ENCODE data around the gene NEK11.
"Not testable (repeated sequence)": the region's sequence is repeated elsewhere in the genome, so short reads cannot be mapped to it uniquely, and the experiment has no call there.

Gene NEK11

GRCh38 chr3:131285456-131285855 is 258.8 kb downstream of the NEK11 start:
- DNase-seq (ENCODE audit: low spot score) (no peak), FAIRE-seq (no peak)

GRCh38 chr3:131299836-131300235 is 273.2 kb downstream of the NEK11 start:
- DNase-seq (ENCODE audit: low spot score) = no peak
- no peak for FAIRE-seq

GRCh38 chr3:131303848-131304247 is 277.2 kb downstream of the NEK11 start:
- DNase-seq (ENCODE audit: low spot score) (no peak), FAIRE-seq (no peak)

GRCh38 chr3:131304890-131305289 is 278.2 kb downstream of the NEK11 start:
- FAIRE-seq (no peak), DNase-seq (ENCODE audit: low spot score) (no peak)

DNA sequence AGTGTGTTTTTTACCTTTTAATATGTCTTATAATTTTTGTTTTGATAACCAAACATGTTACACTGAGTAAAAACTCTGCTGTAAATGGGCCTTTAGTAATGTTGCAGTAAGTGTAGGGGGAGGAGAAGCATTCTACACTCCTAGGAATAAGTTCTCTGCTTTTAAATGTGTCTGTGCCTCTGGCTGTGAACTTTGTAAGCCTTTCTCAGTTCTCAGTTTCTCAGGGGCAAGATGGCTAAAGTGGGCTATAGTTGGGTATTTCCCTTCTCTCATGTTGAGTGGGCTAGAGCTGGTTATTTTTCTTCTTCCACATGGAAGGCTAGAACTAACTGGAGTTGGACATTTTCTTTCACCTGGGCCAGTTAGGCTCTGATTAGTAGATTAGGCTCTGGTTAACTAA is 279.6 kb downstream of the NEK11 start:
- DNase-seq (ENCODE audit: low spot score) (no peak), FAIRE-seq (no peak)

GRCh38 chr3:131314318-131314717 is 287.6 kb downstream of the NEK11 start:
- no peak for FAIRE-seq
- no peak for DNase-seq (ENCODE audit: low spot score)

DNA sequence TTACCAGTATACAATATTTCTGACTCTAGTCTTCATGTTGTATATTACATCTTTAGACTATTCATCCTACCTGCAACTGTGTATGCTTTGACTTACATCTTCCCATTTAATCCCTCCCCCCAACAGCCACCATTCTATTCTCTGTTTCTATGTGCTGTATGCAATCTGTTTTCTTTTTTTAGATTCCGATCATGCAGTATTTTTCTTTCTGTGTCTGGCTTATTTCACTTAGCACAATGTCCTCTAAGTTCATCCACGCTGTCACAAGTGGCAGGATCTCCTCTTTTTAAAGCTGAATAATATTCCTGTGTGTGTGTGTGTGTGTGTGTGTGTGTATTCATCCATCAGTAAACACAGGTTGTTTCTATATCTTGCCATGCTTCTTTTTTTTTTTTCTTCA is 288.5 kb downstream of the NEK11 start:
- FAIRE-seq (no peak), DNase-seq (ENCODE audit: low spot score) (no peak)

GRCh38 chr3:131317667-131318066 is 291.0 kb downstream of the NEK11 start:
- DNase-seq (ENCODE audit: low spot score) (no peak), FAIRE-seq (no peak)

- DNase-seq (ENCODE audit: low spot score) (no peak), FAIRE-seq (no peak)
These were observed 296.3 kb downstream of the NEK11 start for GRCh38 chr3:131323014-131323413.

GRCh38 chr3:131323792-131324191 is 297.1 kb downstream of the NEK11 start:
- no peak for FAIRE-seq
- DNase-seq (ENCODE audit: low spot score) = no peak

DNA sequence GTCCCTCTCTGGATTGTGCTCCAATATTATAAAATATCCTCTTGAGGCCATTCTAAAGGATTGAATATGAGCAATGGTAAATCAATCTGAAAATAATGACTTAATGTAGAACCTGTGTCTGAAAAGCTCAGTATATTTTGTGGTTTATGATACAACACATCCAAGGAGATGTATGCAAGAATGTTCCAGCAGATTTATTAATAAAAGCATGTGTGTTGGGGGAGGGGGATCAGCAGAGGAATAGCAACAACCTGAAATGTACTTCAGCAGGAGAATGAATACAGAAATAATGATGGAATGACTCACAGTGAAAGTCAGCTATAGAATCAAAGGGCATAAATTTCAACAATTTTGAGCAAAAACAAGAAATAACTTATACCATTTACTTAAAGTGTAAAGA is 298.2 kb downstream of the NEK11 start:
- no peak for DNase-seq (ENCODE audit: low spot score)
- FAIRE-seq = no peak

DNA sequence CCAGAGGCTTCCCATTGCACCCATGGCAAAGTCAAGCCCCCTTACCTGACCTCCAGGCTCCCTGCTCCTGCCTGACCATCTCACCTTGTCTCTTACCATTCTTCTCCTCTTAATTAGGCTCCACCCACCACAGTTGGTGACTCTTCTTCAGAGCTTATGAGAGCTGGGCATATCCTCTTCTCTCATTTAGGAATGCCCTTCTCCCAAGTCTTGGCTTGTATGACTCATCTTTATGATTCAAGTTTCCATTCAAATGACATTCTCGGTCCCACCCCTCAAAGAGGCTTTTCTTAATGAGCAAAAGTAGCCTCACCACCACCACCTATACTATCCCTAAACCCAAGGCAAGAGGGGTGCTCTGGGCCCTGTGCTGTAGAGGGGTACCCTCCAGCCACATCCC is 299.6 kb downstream of the NEK11 start:
- FAIRE-seq (no peak), DNase-seq (ENCODE audit: low spot score) (peak; percentile 18)

DNA sequence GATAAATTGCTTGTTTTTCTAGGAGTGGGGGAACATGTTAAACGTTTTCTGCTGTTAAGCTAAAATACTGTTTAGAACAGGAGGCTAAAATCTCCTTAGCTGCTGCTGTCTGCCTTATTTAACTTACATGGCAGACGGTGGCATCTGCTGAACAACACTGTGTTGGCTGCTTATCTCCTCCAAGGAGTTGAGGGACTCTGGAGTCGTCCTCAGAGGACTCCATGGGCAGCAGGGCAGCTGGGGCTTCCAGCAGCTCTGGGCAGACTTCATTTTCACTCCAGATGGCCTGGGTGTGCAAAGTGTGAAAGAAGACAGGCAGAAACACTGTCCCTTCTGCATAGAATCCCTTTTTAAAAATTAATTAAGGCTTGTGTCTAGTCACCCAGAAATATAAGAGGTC is 302.0 kb downstream of the NEK11 start:
- FAIRE-seq (no peak), DNase-seq (ENCODE audit: low spot score) (no peak)

- FAIRE-seq (no peak), DNase-seq (ENCODE audit: low spot score) (no peak)
These were observed 303.1 kb downstream of the NEK11 start for GRCh38 chr3:131329774-131330173.

- DNase-seq (ENCODE audit: low spot score); FAIRE-seq: not testable (repeated sequence)
These were observed 304.9 kb downstream of the NEK11 start for GRCh38 chr3:131331456-131332085.

DNA sequence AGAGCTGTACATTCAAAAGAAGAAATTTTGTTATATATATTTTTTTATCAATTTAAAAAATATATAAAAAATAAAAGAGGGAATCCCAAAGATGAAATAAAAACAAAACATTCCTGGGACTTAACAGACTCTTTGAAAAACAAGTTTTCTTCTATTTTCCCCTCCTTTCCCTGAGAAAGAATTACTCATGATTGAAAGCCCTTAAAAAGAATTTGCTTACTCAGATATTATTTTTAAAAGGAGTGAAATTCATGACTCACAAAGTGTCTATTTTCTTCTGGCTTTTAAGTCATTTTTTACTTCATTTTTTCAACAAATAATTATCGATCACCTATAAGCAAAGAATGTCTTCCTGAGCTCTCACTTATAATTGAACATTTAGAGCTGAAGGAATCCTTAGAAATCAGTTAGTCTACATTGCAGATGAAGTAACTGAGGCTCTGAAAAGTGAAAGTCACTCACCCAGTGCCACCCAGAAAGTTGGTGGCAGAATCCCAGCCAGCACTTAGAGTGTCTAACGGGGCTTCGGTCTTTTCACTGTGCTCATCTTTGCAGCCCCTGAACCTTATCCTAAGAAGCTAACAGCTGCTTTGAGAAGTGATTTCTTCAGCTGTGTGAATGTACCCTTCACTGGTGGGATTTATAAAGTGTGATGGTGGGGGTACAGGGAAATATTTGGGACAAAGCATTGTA is 312.4 kb downstream of the NEK11 start:
- FAIRE-seq (peak; percentile 85), DNase-seq (ENCODE audit: low spot score) (peak; percentile 17)

- FAIRE-seq (no peak), DNase-seq (ENCODE audit: low spot score) (no peak)
These were observed 315.1 kb downstream of the NEK11 start for GRCh38 chr3:131341761-131342160.

GRCh38 chr3:131348911-131349310 is 322.2 kb downstream of the NEK11 start:
- no peak for FAIRE-seq
- DNase-seq (ENCODE audit: low spot score) = no peak

DNA sequence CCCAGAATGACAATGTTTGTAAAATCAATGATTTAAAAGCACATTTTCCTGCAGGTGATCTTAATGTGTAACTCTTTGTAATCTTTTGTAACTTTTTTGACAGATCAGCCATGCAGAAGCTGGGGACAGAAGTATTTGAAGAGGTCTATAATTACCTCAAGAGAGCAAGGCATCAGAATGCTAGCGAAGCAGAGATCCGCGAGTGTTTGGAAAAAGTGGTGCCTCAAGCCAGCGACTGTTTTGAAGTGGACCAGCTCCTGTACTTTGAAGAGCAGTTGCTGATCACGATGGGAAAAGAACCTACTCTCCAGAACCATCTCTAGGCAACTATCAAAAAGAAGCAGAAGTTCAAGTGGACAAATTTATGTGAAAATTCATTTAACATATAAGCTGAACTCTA is 322.8 kb downstream of the NEK11 start:
- no peak for DNase-seq (ENCODE audit: low spot score)
- FAIRE-seq = no peak

DNA sequence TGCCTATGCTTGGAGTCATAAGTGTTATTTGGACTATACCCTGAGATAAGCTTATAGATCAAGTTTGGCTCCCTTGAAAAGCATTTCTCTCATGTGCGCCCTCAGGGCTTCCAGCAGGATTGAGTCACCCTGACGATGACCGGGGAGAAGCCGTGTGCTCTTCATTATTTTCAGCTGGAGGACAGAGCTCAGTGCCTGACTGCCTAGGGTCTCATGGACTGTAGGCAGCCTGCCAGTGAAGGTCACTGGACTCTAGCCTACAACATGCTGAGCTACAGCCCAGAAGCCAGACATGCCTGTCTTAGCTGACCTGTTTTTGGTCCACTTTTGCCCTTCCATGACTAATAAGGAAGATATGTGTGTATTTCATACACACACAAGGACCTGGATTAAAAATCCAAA is 323.3 kb downstream of the NEK11 start:
- FAIRE-seq = peak; percentile 72

GRCh38 chr3:131350506-131350905 is 323.8 kb downstream of the NEK11 start:
- FAIRE-seq (no peak), DNase-seq (ENCODE audit: low spot score) (peak; percentile 30)

More for the DNA sequence above, 323.3 kb downstream of the NEK11 start:
- peak; percentile 64 for DNase-seq (ENCODE audit: low spot score)

DNA sequence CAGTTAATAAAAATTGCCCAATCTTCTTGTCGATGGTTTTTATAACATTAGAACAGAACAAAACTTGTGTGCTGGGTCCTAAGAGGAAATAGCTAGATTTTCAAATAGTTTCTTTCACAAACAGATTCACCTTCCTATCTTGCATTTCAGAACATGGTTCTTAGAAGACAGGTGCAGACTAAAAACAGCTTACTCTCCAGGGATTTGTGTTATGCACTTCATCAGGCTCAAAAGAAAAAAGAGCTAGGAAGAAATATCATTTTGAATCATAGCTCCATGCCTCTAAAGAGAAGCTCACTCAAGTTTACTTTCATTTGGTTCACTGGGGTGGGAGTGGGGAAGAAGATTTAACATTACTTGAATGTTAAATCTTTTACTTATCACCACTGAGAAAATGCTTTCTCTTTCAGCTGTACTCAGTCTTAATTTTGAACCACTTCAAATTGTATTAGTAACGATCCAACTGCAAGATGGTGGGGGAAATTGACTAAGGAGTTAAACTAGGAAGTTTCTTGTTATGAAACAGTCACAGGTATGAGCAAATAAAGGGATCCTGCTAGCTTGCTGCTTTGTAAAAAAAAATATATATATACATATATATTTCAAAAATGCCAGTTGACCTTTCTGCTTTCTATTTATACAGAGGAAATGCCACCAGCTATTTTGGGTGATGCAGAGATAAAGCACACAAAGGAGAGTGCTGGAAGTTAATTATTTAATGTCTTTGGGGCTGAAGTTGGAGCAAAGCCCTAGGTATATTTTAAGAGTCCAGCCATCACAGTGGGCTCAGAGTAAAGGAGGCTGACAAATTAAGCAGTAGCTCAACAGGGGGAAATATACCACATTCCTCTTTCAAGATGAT is 326.6 kb downstream of the NEK11 start:
- DNase-seq (ENCODE audit: low spot score) (no peak), FAIRE-seq (no peak)

Data from RCC 7860 (cell line).